ENCODE measurements around the gene SH3GL1.

- TF ChIP-seq CTCF (IDR thresholded peaks at IDR 0.05), result no peak
- no peak for TF ChIP-seq POLR2A (IDR thresholded peaks at IDR 0.05)
These were observed 30.4 kb upstream of the SH3GL1 start for GRCh38 chr19:4430760-4431159.

All from uterus (tissue), 2 donors.